HUES6 (cell line): ENCODE results near the gene PPP1CA.
A peak's percentile ranks its signal among the peaks of the same experiment; 100 is the strongest.
"Not testable (repeated sequence)": the region's sequence is repeated elsewhere in the genome, so short reads cannot be mapped to it uniquely, and the experiment has no call there.

ENCODE experiments used
- H3K27ac ChIP-seq: 2 replicates; pipeline ENCODE4 v1.7.0; 2013; ENCODE audit warnings: low read depth, mild to moderate bottlenecking, low read length, inconsistent platforms
- H3K27me3 ChIP-seq: 2 replicates; pipeline ENCODE4 v1.6.1; 2013; ENCODE audit warnings: low read length; ENCODE audit not compliant: control insufficient read depth, insufficient read depth
- H3K36me3 ChIP-seq: 2 replicates; pipeline ENCODE4 v1.6.1; 2013; ENCODE audit warnings: low read length; ENCODE audit not compliant: control insufficient read depth, insufficient read depth
- H3K4me1 ChIP-seq: 2 replicates; pipeline ENCODE4 v1.6.1; 2013; ENCODE audit warnings: low read length; ENCODE audit not compliant: control insufficient read depth, insufficient read depth
- H3K4me3 ChIP-seq: 2 replicates; pipeline ENCODE4 v1.5.1; 2013; ENCODE audit warnings: low read depth, low read length
- H3K9ac ChIP-seq: one replicate; pipeline ENCODE4 v1.6.1; 2013; ENCODE audit warnings: mild to moderate bottlenecking, low read length
- H3K9me3 ChIP-seq: 2 replicates; pipeline ENCODE4 v1.6.1; 2013; ENCODE audit warnings: low read depth, low read length; ENCODE audit not compliant: control insufficient read depth, insufficient read depth

PPP1CA gene

DNA sequence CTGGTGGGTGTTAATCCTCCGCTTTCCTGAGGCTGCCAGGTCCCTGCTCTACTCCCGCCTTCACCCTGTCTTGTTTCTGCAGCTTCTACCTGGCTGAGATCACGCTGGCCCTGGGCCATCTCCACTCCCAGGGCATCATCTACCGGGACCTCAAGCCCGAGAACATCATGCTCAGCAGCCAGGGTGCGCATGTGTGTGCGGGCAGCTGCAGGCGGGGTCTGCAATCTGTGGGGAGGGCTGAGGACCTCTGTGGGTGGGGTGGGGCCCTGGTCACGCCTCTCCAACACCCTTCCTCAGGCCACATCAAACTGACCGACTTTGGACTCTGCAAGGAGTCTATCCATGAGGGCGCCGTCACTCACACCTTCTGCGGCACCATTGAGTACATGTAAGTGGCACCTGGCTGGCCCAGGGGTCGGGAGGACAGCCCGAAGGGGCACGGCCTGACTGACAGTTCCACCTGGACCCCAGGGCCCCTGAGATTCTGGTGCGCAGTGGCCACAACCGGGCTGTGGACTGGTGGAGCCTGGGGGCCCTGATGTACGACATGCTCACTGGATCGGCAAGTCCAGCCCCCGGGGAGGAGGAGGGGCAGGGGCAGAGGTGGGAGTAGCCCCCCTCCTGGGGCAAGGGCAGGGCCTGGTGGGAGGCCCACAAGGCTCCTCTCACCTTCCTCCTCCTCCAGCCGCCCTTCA lies 31.1 kb upstream of the PPP1CA start:
- Histone ChIP-seq H3K27ac (no peak overlapping the region), H3K4me3 (no peak overlapping the region), H3K9me3 (no peaks in the 10 kb centered on the region), H3K9ac (no peak overlapping the region), H3K27me3 (no peaks in the 10 kb centered on the region), H3K36me3 (peaks cover 60% of the 10 kb centered on the region), H3K4me1 (peaks cover 23% of the 10 kb centered on the region)

DNA sequence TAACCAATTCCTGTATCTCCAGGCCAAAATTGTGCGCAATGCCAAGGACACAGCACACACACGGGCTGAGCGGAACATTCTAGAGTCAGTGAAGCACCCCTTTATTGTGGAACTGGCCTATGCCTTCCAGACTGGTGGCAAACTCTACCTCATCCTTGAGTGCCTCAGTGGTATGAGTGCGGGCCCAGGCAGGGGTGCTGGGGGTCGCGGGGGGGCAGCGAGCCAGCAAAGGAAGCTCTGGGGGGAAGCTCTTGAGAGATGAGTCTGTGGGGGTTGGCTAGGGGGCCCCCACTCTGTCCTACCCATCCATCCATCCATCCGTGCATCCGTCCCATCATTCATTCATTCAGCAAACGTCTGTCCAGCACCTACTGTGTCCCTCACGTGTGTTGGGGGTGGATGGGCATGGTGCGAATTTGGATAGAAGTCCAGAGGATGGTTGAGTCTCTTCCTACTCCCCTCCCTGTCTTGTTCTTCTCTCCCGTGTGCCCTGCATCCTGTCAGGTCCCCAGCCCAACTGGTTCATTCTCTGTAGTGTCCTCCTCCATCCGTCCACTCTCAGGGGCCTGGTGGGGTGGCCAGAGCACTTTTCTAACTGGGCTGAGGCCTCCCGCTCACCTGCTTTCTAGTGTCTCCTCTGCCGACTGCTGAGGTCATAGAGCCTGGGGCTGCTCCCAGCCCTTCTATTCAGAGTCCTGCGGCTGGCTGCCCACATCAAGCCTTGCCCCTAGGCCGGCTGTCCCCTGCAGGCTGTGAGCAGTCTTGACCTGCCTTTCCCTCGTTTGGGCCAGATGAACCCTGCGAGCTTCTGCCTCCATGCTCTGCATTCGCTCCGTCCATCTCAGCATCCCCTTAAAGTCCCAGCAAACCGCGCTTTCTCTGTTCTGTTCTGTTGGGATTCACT lies 29.9 kb upstream of the PPP1CA start:
- Histone ChIP-seq H3K4me3 (no peak overlapping the region), H3K9me3 (no peaks in the 10 kb centered on the region), H3K27me3 (no peaks in the 10 kb centered on the region), H3K4me1 (peaks cover 14% of the 10 kb centered on the region), H3K9ac (no peak overlapping the region), H3K36me3 (peaks cover 55% of the 10 kb centered on the region), H3K27ac (no peak overlapping the region)

DNA sequence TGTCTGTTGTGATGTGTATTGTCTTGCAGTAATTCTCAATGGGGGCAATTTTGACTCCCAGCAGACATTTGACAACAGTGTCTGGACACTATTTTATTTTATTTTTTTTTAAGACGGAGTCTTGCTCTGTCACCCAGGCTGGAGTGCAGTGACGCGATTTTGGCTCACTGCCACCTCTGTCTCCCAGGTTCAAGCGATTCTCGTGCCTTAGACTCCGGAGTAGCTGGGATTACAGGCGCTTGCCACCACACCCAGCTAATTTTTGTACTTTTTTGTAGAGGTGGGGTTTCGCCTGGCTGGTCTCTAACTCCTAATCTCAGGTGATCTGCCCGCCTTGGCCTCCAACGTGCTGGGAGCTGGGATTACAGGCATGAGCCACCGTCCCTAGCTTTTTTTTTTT lies 28.1 kb upstream of the PPP1CA start:
- Histone ChIP-seq H3K27me3 (no peaks in the 10 kb centered on the region), H3K4me3 (peak overlapping the region; percentile 99; the same call in 1 of the 2 replicates), H3K9ac (no peak overlapping the region), H3K4me1 (0 out of 2 replicates have a peak, but pooled peaks cover 2% of the 10 kb centered on the region), H3K27ac (no peak overlapping the region), H3K9me3 (no peaks in the 10 kb centered on the region), H3K36me3 (peaks cover 45% of the 10 kb centered on the region)

DNA sequence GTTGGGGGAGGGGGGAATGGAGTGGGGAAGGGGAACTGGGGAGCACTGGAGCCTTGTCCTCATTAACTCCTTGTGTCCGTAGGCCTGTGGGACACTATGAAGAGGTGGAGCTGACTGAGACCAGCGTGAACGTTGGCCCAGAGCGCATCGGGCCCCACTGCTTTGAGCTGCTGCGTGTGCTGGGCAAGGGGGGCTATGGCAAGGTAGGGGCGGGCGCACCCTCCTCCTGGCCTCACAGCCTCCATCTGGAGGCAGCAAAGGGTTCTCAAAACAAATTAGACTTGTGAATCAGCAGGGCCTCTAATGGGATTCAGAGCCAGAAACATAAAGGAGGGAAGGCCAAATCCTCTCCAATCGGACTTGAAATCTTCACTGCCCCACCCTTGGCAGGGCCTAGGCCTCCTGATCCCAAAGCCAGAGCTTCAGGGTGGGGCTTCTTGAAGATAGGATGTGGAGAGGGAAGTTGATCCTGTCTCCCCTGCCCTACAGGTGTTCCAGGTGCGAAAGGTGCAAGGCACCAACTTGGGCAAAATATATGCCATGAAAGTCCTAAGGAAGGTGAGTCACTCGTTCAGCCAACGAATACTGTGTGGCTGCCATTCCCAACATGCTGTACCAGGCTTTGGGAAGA lies 27.5 kb upstream of the PPP1CA start:
- H3K4me1 ChIP-seq = 0 out of 2 replicates have a peak, but pooled peaks cover 2% of the 10 kb centered on the region
- no peaks in the 10 kb centered on the region for H3K27me3 ChIP-seq
- H3K27ac ChIP-seq = no peak overlapping the region
- peak overlapping the region; percentile 85 for H3K9ac ChIP-seq
- peak overlapping the region; percentile 99 for H3K4me3 ChIP-seq
- H3K36me3 ChIP-seq = peaks cover 39% of the 10 kb centered on the region
- H3K9me3 ChIP-seq = no peaks in the 10 kb centered on the region

DNA sequence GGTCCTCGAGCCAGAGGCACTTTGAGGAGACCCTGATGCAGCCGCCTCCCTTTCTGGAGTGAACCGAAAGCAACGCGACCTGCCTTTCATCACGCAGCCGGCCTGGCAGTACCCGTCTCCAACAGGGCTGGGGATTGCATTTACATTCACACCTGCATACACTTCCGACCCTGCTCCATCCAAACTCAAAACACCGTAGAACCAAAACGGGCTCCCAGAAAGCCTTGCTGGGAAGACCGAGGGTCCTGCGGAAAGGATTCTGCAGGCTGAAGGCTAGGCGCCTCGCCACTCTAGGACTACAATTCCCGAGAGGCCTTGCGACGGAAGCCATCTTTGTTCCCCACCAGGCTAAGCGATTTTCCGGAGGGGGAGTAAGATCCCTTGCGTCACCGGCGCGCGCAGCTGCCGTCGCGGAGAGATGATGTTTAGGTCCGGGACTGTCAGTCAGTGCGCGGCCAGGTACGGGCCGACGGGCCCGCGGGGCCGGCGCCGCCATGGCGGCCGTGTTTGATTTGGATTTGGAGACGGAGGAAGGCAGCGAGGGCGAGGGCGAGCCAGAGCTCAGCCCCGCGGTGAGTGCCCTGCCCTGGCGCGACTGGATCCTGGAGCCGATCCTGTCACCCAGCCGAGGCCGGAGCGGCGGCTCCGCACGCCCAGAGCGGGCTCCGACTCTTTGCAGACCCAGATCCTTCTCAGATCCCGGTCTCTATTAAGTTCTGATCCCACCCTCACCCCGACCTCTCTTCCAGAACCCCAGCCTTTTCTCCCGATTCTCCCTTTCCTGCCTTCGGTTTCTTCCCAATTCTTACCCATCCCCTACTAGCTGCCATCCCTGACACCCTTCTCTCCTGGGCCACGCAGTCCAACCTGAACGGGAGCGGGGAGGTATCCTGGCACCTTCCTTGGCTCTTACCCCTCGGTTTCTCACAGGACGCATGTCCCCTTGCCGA lies 26.7 kb upstream of the PPP1CA start, which contains the start of gene RPS6KB2:
TSS of gene RPS6KB2 (plus strand) at position 443 of the 950 bp plus-strand sequence. CDS start at position 495, 52 bp downstream.
- peak within 1 kb of the TSS; percentile 85 for H3K9ac ChIP-seq
- peaks cover 31% of the 10 kb centered on the region for H3K36me3 ChIP-seq
- H3K4me1 ChIP-seq = 0 out of 2 replicates have a peak, but pooled peaks cover 2% of the 10 kb centered on the region
- no peaks in the 10 kb centered on the region for H3K27me3 ChIP-seq
- H3K9me3 ChIP-seq = no peaks in the 10 kb centered on the region
- H3K27ac ChIP-seq = 0 out of 2 replicates have a peak within 1 kb of the TSS, but pooled peaks have one; percentile 4
- H3K4me3 ChIP-seq = peak within 1 kb of the TSS; percentile 99

DNA sequence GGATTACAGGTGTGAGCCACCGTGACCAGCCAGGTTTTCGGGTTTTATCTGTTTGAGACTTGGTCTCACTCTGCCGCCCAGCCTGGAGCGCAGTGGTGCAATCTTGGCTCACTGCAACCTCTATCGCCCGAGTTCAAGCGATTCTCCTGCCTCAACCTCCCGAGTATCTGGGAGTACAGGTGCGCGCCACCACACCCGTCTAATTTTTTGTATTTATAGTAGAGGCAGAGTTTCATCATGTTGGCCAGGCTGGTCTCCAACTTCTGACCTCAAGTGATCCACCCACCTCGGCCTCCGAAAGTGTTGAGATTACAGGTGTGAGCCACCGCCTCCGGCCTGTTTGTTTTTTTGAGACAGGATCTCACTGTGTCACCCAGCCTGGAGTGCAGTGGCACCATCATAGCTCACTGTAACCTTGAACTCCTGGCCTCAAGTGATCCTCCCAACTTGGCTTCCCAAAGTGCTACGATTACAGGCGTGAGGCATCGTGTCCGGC lies 25.8 kb upstream of the PPP1CA start:
- H3K27me3 ChIP-seq, H3K9me3 ChIP-seq, H3K27ac ChIP-seq, H3K4me1 ChIP-seq: not testable (repeated sequence)
- Histone ChIP-seq H3K4me3 (peak overlapping the region; percentile 99), H3K36me3 (peaks cover 22% of the 10 kb centered on the region), H3K9ac (peak overlapping the region; percentile 26)

DNA sequence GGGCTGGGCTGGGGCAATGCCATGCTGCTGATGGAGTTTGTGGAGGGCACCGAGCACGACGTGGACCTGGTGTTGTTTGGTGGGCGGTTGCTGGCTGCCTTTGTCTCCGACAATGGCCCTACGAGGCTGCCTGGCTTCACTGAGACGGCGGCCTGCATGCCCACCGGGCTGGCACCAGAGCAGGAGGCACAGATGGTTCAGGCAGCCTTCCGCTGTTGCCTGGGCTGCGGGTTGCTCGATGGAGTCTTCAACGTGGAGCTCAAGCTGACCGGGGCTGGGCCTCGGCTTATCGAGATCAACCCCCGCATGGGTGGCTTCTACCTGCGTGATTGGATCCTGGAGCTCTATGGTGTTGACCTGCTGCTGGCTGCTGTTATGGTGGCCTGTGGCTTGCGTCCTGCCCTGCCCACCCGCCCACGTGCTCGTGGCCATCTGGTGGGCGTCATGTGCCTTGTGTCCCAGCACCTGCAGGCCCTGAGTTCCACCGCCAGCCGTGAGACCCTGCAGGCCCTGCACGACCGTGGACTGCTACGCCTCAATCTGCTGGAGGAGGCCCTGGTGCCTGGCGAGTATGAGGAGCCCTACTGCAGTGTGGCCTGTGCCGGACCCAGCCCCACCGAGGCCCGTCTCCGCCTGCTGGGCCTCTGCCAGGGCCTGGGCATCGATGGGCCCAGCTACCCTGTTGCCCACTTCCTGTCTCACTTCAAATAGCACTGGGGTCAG lies 22.4 kb upstream of the PPP1CA start:
- peaks cover 14% of the 10 kb centered on the region; the same call in 1 of the 2 replicates for H3K27me3 ChIP-seq
- H3K9me3 ChIP-seq = no peaks in the 10 kb centered on the region
- peaks cover 7% of the 10 kb centered on the region; the same call in 1 of the 2 replicates for H3K4me1 ChIP-seq
- H3K27ac ChIP-seq = no peak overlapping the region
- no peak overlapping the region for H3K4me3 ChIP-seq
- no peak overlapping the region for H3K9ac ChIP-seq
- no peaks in the 10 kb centered on the region for H3K36me3 ChIP-seq

DNA sequence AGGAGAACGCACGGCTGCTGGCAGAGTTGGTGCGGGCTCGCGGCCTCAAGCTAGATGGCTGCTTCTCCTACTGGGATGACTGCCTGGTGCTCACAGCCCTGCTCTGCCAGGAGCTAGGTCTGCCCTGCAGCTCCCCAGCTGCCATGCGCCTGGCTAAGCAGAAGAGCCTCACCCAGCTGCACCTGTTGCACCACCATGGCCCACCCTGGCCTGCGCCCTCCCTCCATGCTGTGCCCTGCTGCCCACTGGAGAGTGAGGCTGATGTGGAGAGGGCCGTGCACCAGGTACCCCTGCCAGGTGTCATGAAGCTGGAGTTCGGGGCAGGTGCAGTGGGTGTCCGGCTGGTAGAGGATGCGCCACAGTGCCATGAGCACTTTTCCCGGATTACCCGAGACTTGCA lies 21.8 kb upstream of the PPP1CA start:
- Histone ChIP-seq H3K9me3 (no peaks in the 10 kb centered on the region), H3K4me1 (peaks cover 7% of the 10 kb centered on the region; the same call in 1 of the 2 replicates), H3K27me3 (peaks cover 16% of the 10 kb centered on the region; the same call in 1 of the 2 replicates), H3K27ac (no peak overlapping the region), H3K36me3 (no peaks in the 10 kb centered on the region), H3K4me3 (no peak overlapping the region), H3K9ac (no peak overlapping the region)

DNA sequence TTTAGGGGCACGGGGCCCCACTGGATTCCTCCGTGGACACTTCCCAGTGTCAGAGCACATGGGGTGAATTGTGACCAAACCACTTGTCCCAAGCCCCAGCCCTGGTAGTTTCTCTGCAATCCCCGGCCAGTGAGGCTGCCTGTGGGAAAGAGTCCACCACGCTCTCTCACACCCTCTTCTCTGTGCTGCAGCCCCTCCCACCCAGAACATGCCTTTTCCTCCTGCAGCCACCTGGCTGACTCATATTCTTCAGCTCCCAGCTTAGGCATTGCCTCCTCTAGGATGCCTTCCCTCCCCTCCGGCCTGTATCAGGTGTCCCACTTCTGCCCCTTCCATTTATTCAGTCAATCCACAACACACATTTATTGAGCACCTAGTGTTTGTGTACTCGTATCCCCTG lies 21.2 kb upstream of the PPP1CA start:
- Histone ChIP-seq H3K9ac (no peak overlapping the region), H3K9me3 (no peaks in the 10 kb centered on the region), H3K36me3 (no peaks in the 10 kb centered on the region), H3K4me3 (no peak overlapping the region), H3K4me1 (peaks cover 7% of the 10 kb centered on the region; the same call in 1 of the 2 replicates), H3K27ac (no peak overlapping the region), H3K27me3 (peaks cover 16% of the 10 kb centered on the region; the same call in 1 of the 2 replicates)
